ENCODE data around the gene POLR1A. TPM values are rescaled to one million over a fixed set of nuclear protein-coding genes. Genes with fewer than 3 reads are reported as not detected.

The POLR1A gene
- total and polyA plus RNA-seq, 9 donors, result 4.7 to 43.9 (median 23.1) TPM

DNA sequence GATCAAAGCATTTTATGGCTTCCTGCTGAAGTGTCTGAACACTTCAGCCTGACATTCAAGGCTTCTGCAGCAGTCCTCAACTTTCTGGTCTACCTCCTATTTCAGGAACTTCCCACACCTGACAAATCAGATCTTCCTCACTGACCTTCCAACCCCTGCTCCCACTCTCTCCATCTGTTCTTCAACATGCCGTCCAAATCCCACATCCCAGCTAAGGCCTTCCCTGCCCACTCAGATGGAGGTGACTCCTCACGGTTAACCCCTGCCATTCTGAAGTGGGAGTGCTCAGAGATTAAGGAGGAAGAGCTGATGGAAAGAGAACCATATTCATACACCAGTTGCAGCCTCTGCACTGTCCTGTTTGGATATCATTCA, 104.8 kb downstream of the POLR1A start:
- intact Hi-C loops (cut with DNase I), result no loop called here
- no peaks in the 10 kb centered on the region for H3K36me3 ChIP-seq
- no peaks in the 10 kb centered on the region for H3K9me3 ChIP-seq
- no peak for DNase-seq
- H3K27me3 ChIP-seq, result no peaks in the 10 kb centered on the region
- 45 to 49% (median 48%) methylated on average over 2 of the region's 2 CpGs for WGBS, 3 donors
- no peak overlapping the region for H3K27ac ChIP-seq
- TF ChIP-seq POLR2A (IDR thresholded peaks at IDR 0.05) (no peak), EP300 (IDR thresholded peaks at IDR 0.05) (no peak)
- TF ChIP-seq, protein P1, sequence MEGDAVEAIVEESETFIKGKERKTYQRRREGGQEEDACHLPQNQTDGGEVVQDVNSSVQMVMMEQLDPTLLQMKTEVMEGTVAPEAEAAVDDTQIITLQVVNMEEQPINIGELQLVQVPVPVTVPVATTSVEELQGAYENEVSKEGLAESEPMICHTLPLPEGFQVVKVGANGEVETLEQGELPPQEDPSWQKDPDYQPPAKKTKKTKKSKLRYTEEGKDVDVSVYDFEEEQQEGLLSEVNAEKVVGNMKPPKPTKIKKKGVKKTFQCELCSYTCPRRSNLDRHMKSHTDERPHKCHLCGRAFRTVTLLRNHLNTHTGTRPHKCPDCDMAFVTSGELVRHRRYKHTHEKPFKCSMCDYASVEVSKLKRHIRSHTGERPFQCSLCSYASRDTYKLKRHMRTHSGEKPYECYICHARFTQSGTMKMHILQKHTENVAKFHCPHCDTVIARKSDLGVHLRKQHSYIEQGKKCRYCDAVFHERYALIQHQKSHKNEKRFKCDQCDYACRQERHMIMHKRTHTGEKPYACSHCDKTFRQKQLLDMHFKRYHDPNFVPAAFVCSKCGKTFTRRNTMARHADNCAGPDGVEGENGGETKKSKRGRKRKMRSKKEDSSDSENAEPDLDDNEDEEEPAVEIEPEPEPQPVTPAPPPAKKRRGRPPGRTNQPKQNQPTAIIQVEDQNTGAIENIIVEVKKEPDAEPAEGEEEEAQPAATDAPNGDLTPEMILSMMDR (IDR thresholded peaks at IDR 0.05), result no peak
- H3K4me3 ChIP-seq, result no peak overlapping the region
- H3K4me1 ChIP-seq (ENCODE audit: insufficient read depth), result peaks cover 23% of the 10 kb centered on the region

GRCh38 chr2:86000131-86000937, 105.4 kb downstream of the POLR1A start:
- Histone ChIP-seq H3K27ac (no peak overlapping the region), H3K36me3 (no peaks in the 10 kb centered on the region), H3K4me3 (no peak overlapping the region), H3K27me3 (no peaks in the 10 kb centered on the region), H3K4me1 (ENCODE audit: insufficient read depth) (peaks cover 27% of the 10 kb centered on the region), H3K9me3 (no peaks in the 10 kb centered on the region)
- intact Hi-C loops (cut with DNase I), result no loop called here
- no peak for DNase-seq
- WGBS, 3 donors, result 80 to 82% (median 81%) methylated on average over 10 of the region's 10 CpGs
- TF ChIP-seq POLR2A (IDR thresholded peaks at IDR 0.05), result no peak
- TF ChIP-seq EP300 (IDR thresholded peaks at IDR 0.05), result no peak
- TF ChIP-seq, protein P1 (IDR thresholded peaks at IDR 0.05), result no peak

DNA sequence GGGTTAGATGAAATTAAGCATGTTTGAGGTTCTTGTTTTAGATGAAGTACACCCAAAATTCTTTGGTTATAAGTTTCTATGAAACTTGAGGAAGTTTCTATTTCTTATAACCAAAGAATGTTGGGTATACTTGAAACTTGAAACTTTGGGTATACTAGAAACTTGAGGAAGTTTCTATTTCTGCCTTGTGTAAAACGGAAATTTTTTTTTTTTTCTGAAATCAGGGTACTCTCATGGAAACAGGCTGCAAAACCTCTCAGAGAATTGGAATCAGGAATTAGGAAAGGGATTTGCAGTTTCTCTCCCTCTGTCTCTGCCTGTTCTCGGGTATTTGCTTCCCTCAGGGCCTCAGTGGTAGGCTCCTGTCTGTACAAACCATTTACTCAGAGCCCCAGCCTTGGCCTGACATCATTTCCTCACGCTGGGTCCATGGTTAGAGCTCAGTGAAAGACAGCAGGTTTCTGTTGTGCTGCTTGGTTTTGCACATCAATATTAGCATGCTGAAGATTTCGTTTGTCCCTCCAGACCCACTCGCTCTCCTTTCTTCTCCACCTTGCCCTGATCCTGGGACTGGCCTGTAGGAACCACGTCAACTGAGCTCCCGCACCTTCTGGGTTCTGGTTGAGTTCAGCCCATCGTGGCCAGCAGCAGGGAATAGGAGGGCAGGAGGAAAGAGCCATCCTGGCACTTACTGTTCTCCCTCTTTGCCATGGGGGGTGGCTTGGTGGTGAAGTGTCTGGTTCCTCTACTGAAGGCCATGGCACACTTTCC, 106.4 kb downstream of the POLR1A start:
- Histone ChIP-seq H3K4me3 (no peak overlapping the region), H3K9me3 (no peaks in the 10 kb centered on the region), H3K36me3 (no peaks in the 10 kb centered on the region), H3K27me3 (no peaks in the 10 kb centered on the region), H3K27ac (peak overlapping the region; percentile 73 to 88), H3K4me1 (ENCODE audit: insufficient read depth) (peaks cover 29% of the 10 kb centered on the region)
- no peak for DNase-seq
- intact Hi-C loops (cut with DNase I), result loop anchor here in 2 of 4 donors (5.0 kb wide), 1 partner anchor 112 kb away; the partner anchor contains the start of gene ST3GAL5 (in 2 of the 2)
- TF ChIP-seq POLR2A (IDR thresholded peaks at IDR 0.05) (no peak), EP300 (IDR thresholded peaks at IDR 0.05) (no peak)
- TF ChIP-seq, protein P1 (IDR thresholded peaks at IDR 0.05), result no peak
- WGBS, 3 donors, result 50 to 53% (median 52%) methylated on average over 8 of the region's 8 CpGs

DNA sequence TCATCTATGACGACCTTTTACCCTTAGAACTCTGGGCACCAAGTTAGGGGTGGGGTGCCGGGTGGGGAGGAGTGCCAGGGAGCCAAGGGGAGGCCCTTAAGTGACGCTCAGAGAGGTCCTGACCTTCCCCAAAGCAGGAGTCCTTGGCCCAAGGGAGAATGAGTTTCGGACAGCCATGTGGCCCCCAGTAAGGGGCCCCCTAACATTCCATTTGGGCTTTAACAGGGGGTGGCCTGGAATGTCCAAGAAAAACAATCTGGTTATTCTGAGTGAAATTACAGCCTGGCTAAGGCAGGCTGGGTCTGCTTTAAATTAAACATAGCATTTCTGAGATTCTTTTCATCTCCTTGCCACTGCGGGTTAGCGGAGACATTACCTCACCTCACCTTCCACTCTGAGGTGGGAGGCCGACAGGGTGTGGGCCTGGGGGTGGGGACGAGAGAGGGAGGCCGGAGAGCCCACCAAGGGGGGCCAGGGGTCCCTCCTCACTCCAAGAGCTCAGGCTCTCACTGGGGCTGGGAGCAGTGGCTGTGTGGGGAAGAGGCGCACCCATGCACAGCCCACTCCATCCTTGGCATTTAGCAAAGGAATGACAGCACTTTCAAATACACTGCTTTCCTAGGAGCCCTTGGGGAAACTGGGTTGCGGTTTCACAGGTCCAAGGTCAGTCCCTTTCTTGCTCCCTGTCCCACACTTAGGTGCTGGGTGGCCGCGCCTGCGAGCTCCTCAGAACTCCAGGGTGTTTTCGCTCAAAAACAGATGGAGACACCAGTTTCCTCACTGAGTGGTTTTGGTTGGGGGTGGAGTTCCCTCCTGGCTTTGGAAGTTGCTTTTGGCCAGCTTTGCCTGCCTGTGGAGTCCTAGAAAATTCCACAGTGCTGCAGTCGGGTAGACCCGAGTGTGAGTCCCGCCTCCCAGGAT, 107.4 kb downstream of the POLR1A start:
- no peaks in the 10 kb centered on the region for H3K36me3 ChIP-seq
- TF ChIP-seq EP300 (IDR thresholded peaks at IDR 0.05), result no peak
- TF ChIP-seq, protein P1 (IDR thresholded peaks at IDR 0.05), result no peak
- TF ChIP-seq POLR2A (IDR thresholded peaks at IDR 0.05), result no peak
- peak; percentile 48 to 69 (median 60) for DNase-seq
- intact Hi-C loops (cut with DNase I), result loop anchor here in 2 of 4 donors (5.0 kb wide), 1 partner anchor 111 kb away; the partner anchor contains the start of gene ST3GAL5 (in 2 of the 2)
- peak overlapping the region; percentile 73 to 88 for H3K27ac ChIP-seq
- H3K27me3 ChIP-seq, result no peaks in the 10 kb centered on the region
- peaks cover 33% of the 10 kb centered on the region for H3K4me1 ChIP-seq (ENCODE audit: insufficient read depth)
- 8 to 18% (median 15%) methylated on average over 18 of the region's 18 CpGs for WGBS, 3 donors
- no peak overlapping the region for H3K4me3 ChIP-seq
- H3K9me3 ChIP-seq, result no peaks in the 10 kb centered on the region
